ENCODE data around the gene BPI. TPM values are rescaled to one million over a fixed set of nuclear protein-coding genes. Genes with fewer than 3 reads are reported as not detected.

BPI gene
- total and polyA plus RNA-seq, 4 donors, result 5.0 to 11.5 (median 8.7) TPM; not detected in 1

DNA sequence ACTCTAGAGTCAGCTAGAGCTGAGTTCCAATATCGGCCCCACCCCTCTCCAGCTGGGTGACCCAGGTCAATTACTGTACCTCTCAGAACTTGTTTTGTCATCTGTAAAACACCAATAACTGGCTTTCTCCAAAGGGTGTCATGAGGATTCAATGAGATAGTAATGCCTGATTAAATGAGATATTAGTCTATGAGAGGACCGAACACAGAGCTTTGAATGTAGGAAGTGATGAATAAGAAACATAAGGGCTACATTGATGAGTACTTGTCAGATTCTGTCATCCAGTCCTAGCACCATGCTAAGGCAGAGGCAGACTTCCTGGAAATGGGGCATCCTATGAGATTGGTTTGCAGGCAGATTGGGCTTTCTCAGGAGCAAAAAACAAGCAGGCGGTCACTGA is 20.2 kb downstream of the BPI start:
- Histone ChIP-seq H3K9me3 (ENCODE audit: control insufficient read depth, insufficient read depth, low read length) (no peaks in the 10 kb centered on the region), H3K27me3 (ENCODE audit: control insufficient read depth, insufficient read depth, low read length) (no peaks in the 10 kb centered on the region), H3K27ac (ENCODE audit: low read depth, low read length) (no peak overlapping the region), H3K36me3 (ENCODE audit: control insufficient read depth, insufficient read depth, low read length) (no peaks in the 10 kb centered on the region), H3K4me1 (ENCODE audit: control insufficient read depth, insufficient read depth, low read length) (no peaks in the 10 kb centered on the region), H3K4me3 (ENCODE audit: low read depth, low read length) (no peak overlapping the region)
- 91% methylated on average over 2 of the region's 3 CpGs for WGBS (ENCODE audit: insufficient coverage)
- no peak for DNase-seq (ENCODE audit: low read depth in 4 of 6, low spot score in 6 of 6)

DNA sequence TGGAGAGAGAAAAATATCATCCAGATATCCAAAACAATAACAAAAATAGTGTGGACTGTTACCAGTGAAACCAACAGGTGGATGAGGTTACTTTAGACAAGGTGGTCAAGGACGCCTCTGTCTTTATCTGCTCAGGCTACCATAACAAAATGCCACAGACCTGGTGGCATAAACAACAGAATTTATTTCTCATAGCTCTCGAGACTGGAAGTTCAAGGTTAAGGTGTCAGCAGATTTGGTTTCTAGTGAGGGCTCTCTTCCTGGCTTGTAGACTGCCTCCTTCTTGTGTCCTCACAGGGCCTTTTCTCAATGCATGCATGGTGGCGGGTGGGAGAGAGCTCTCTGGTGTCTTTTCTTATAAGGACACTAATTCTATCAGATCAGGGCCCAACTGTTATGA is 21.2 kb downstream of the BPI start:
- no peak overlapping the region for H3K27ac ChIP-seq (ENCODE audit: low read depth, low read length)
- no peak overlapping the region for H3K4me3 ChIP-seq (ENCODE audit: low read depth, low read length)
- no peaks in the 10 kb centered on the region for H3K4me1 ChIP-seq (ENCODE audit: control insufficient read depth, insufficient read depth, low read length)
- no peaks in the 10 kb centered on the region for H3K36me3 ChIP-seq (ENCODE audit: control insufficient read depth, insufficient read depth, low read length)
- H3K9me3 ChIP-seq (ENCODE audit: control insufficient read depth, insufficient read depth, low read length), result no peaks in the 10 kb centered on the region
- WGBS (ENCODE audit: insufficient coverage), result 89% methylated on average over 1 of the region's 3 CpGs
- H3K27me3 ChIP-seq (ENCODE audit: control insufficient read depth, insufficient read depth, low read length), result no peaks in the 10 kb centered on the region
- no peak for DNase-seq (ENCODE audit: low read depth in 4 of 6, low spot score in 6 of 6)

DNA sequence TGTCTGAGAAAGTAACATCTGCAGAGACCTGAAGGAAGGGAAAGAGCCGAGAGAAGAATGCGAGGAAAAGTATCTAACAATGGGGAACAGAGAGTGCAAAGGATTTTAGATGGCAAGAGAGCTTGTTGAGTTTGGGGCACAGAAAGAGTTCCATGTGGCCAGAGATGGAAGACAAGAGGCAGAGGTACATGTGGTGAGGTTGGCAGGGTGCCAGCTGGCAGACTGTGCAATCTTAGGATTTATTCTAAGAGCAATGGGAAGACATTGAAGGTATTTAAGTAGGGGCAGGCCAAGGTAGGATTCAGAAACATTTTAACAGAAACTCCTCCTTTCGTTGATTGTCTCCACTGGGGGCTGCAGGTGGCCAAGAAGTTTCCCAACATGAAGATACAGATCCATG is 21.9 kb downstream of the BPI start:
- Histone ChIP-seq H3K27me3 (ENCODE audit: control insufficient read depth, insufficient read depth, low read length) (no peaks in the 10 kb centered on the region), H3K9me3 (ENCODE audit: control insufficient read depth, insufficient read depth, low read length) (no peaks in the 10 kb centered on the region), H3K4me3 (ENCODE audit: low read depth, low read length) (no peak overlapping the region), H3K4me1 (ENCODE audit: control insufficient read depth, insufficient read depth, low read length) (no peaks in the 10 kb centered on the region), H3K27ac (ENCODE audit: low read depth, low read length) (no peak overlapping the region), H3K36me3 (ENCODE audit: control insufficient read depth, insufficient read depth, low read length) (no peaks in the 10 kb centered on the region)
- DNase-seq (ENCODE audit: low read depth in 4 of 6, low spot score in 6 of 6), result no peak
- 91% methylated on average over 3 of the region's 3 CpGs for WGBS (ENCODE audit: insufficient coverage)

DNA sequence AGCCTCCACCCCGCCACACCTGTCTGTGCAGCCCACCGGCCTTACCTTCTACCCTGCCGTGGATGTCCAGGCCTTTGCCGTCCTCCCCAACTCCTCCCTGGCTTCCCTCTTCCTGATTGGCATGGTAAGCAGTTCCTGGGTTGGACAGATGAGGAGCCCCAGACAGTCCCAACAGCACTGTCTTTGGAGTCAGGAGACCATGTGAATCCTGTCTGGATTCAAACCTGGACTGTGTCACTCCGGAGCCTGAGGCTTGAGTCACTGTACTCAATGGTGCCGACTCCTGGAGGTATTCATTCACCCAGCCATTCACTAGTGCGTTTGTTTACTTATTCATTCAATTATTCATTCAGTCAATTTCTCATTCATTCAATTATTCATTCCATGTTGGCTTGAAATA is 22.4 kb downstream of the BPI start:
- no peak for DNase-seq (ENCODE audit: low read depth in 4 of 6, low spot score in 6 of 6)
- Histone ChIP-seq H3K9me3 (ENCODE audit: control insufficient read depth, insufficient read depth, low read length) (no peaks in the 10 kb centered on the region), H3K4me3 (ENCODE audit: low read depth, low read length) (no peak overlapping the region), H3K27me3 (ENCODE audit: control insufficient read depth, insufficient read depth, low read length) (no peaks in the 10 kb centered on the region), H3K27ac (ENCODE audit: low read depth, low read length) (no peak overlapping the region), H3K36me3 (ENCODE audit: control insufficient read depth, insufficient read depth, low read length) (no peaks in the 10 kb centered on the region), H3K4me1 (ENCODE audit: control insufficient read depth, insufficient read depth, low read length) (no peaks in the 10 kb centered on the region)
- WGBS (ENCODE audit: insufficient coverage), result 79% methylated on average over 7 of the region's 7 CpGs

DNA sequence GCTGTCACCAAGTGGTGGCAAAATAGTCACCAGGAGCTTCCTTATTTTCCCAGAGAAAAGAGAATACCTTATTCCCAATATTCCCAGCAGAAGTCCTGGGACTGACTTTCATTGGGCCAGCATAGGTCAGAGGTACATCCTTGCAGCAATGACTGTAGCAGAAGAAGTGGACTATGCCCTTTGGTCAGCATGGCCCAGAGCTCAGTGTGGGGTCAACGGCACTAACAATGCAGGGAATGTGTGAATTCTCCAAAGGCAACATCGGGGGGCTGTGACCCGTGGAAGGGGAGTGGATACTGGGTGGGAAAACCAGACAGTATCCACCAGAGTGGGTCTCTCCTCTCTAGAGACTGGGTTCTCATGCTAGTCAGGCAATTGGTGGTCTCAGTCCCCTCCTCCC is 26.7 kb downstream of the BPI start:
- H3K27ac ChIP-seq (ENCODE audit: low read depth, low read length), result no peak overlapping the region
- no peaks in the 10 kb centered on the region for H3K4me1 ChIP-seq (ENCODE audit: control insufficient read depth, insufficient read depth, low read length)
- H3K36me3 ChIP-seq (ENCODE audit: control insufficient read depth, insufficient read depth, low read length), result no peaks in the 10 kb centered on the region
- no peaks in the 10 kb centered on the region for H3K27me3 ChIP-seq (ENCODE audit: control insufficient read depth, insufficient read depth, low read length)
- H3K4me3 ChIP-seq (ENCODE audit: low read depth, low read length), result no peak overlapping the region
- H3K9me3 ChIP-seq (ENCODE audit: control insufficient read depth, insufficient read depth, low read length), result no peaks in the 10 kb centered on the region
- 75% methylated on average over 2 of the region's 3 CpGs for WGBS (ENCODE audit: insufficient coverage)
- DNase-seq (ENCODE audit: low read depth in 4 of 6, low spot score in 6 of 6), result no peak

DNA sequence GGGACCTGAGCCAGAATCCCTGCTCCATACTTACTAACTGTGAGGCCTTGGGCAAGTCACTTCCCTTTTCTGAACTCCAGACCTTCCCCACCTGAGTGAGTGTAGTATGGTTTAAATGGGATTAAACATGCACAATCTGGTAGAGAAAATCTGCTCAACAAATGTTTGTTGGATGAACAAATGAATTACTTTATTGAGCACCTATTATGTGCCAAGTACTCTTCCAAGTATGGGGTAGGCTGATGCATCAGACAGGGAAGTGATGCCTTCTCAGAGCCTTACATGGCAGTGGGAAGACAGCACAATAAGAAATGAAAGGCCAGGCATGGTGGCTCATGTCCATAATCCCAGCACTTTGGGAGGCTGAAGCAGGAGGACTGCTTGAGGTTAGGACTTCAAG is 27.3 kb downstream of the BPI start:
- Histone ChIP-seq H3K4me3 (ENCODE audit: low read depth, low read length) (no peak overlapping the region), H3K9me3 (ENCODE audit: control insufficient read depth, insufficient read depth, low read length) (no peaks in the 10 kb centered on the region), H3K27ac (ENCODE audit: low read depth, low read length) (no peak overlapping the region), H3K27me3 (ENCODE audit: control insufficient read depth, insufficient read depth, low read length) (no peaks in the 10 kb centered on the region), H3K4me1 (ENCODE audit: control insufficient read depth, insufficient read depth, low read length) (peaks cover 5% of the 10 kb centered on the region), H3K36me3 (ENCODE audit: control insufficient read depth, insufficient read depth, low read length) (no peaks in the 10 kb centered on the region)
- no peak for DNase-seq (ENCODE audit: low read depth in 4 of 6, low spot score in 6 of 6)

DNA sequence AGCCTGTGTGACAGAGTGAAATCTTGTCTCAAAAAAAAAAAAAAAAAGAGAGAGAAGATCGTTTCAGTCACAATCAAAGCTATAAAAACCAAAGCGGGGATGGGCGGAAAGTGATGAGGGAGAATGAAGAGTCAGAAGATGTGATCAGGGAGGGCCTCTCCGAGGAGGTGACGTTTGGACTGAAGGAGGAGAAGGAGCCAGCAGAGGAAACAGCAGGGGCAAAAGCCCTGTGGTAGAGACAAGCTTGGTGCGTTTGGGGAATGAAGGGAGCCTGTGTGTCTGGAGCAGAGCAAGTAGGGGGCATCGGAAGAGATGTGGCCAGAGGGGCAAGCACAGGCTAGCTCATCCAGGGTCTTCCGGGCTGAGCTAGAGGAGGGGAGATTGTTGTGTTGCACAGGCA is 27.9 kb downstream of the BPI start:
- Histone ChIP-seq H3K4me1 (ENCODE audit: control insufficient read depth, insufficient read depth, low read length) (peaks cover 10% of the 10 kb centered on the region), H3K4me3 (ENCODE audit: low read depth, low read length) (no peak overlapping the region), H3K27ac (ENCODE audit: low read depth, low read length) (no peak overlapping the region), H3K27me3 (ENCODE audit: control insufficient read depth, insufficient read depth, low read length) (no peaks in the 10 kb centered on the region), H3K9me3 (ENCODE audit: control insufficient read depth, insufficient read depth, low read length) (no peaks in the 10 kb centered on the region), H3K36me3 (ENCODE audit: control insufficient read depth, insufficient read depth, low read length) (no peaks in the 10 kb centered on the region)
- 87% methylated on average over 7 of the region's 8 CpGs for WGBS (ENCODE audit: insufficient coverage)
- DNase-seq (ENCODE audit: low read depth in 4 of 6, low spot score in 6 of 6), result no peak

DNA sequence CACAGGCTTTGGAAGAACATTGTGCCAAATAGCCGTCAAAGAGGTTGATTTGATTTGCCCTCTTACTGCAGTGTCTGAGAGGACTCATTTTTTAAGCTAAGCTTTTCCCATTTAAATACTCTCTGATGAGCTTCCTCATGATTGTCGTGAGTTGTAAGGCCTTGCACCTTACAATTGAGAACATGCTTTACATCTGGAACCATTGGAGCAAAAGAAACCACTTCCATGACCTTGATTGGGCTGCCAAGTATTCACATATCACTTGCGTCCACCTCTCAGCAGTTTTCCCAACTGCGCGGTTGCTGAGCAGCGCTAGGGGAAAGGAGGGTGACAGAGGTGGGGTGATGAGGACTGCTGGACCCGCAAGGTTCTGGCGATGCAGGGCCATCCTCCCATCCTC is 30.1 kb downstream of the BPI start:
- no peak overlapping the region for H3K27ac ChIP-seq (ENCODE audit: low read depth, low read length)
- H3K4me1 ChIP-seq (ENCODE audit: control insufficient read depth, insufficient read depth, low read length), result peaks cover 13% of the 10 kb centered on the region
- WGBS (ENCODE audit: insufficient coverage), result 71% methylated on average over 2 of the region's 8 CpGs
- no peaks in the 10 kb centered on the region for H3K27me3 ChIP-seq (ENCODE audit: control insufficient read depth, insufficient read depth, low read length)
- no peaks in the 10 kb centered on the region for H3K9me3 ChIP-seq (ENCODE audit: control insufficient read depth, insufficient read depth, low read length)
- H3K36me3 ChIP-seq (ENCODE audit: control insufficient read depth, insufficient read depth, low read length), result no peaks in the 10 kb centered on the region
- H3K4me3 ChIP-seq (ENCODE audit: low read depth, low read length), result no peak overlapping the region
- no peak for DNase-seq (ENCODE audit: low read depth in 4 of 6, low spot score in 6 of 6)

DNA sequence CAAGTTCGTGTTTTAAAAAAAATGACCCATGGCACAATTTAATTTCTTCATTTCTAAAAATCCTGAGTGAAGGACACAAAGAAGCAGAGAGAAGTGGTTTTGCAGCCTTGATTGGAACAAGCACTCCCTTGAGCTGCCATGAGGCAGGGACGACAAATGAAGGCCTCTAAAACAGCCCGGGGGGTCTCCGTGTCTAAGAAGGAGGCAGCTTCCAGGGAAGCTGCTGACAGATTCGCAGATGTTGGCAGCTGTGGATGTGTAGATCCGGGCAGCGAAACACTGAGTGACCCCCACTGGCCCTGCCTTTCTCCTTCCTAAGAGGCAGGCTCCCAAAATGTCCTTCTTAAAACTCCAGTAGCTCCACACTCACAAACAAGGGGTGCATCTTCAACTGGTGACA is 32.8 kb downstream of the BPI start:
- Histone ChIP-seq H3K4me1 (ENCODE audit: control insufficient read depth, insufficient read depth, low read length) (peaks cover 15% of the 10 kb centered on the region), H3K27ac (ENCODE audit: low read depth, low read length) (peak overlapping the region; percentile 77), H3K27me3 (ENCODE audit: control insufficient read depth, insufficient read depth, low read length) (no peaks in the 10 kb centered on the region), H3K4me3 (ENCODE audit: low read depth, low read length) (no peak overlapping the region), H3K36me3 (ENCODE audit: control insufficient read depth, insufficient read depth, low read length) (no peaks in the 10 kb centered on the region), H3K9me3 (ENCODE audit: control insufficient read depth, insufficient read depth, low read length) (no peaks in the 10 kb centered on the region)
- peak in 1 of 6 donors; percentile 39 for DNase-seq (ENCODE audit: low read depth in 4 of 6, low spot score in 6 of 6)
- WGBS (ENCODE audit: insufficient coverage), result 35% methylated on average over 5 of the region's 7 CpGs

DNA sequence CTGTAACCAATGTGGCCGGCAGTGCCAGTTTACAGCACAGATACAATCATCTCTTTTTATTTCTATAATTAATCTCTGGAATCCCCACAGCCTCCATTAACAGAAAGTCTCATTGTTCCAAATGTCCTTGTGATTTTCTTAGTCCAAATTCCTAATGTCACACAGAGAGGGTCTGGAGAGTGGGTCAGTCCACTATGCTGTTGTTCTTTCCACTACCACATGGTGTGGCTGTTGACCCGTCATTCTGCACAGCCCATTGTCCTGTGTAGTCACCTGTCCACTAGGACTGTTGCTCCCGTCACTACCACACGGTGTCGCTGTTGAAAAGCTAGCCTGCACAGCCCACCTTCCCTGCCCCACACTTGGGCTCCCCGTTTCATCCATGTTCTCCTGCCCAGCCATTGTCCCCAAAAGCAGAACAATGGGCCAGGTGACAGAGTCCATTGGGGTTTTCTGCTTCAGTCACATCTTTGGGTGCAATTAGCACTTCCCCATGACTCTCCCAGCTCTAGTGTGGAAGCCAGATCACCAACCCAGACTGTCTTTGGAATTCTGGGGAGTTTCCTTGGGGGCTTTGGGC is 33.7 kb downstream of the BPI start:
- WGBS (ENCODE audit: insufficient coverage), result 27% methylated on average over 5 of the region's 6 CpGs
- peak in 2 of 6 donors; percentile 32 to 39 for DNase-seq (ENCODE audit: low read depth in 4 of 6, low spot score in 6 of 6)
- Histone ChIP-seq H3K9me3 (ENCODE audit: control insufficient read depth, insufficient read depth, low read length) (no peaks in the 10 kb centered on the region), H3K27me3 (ENCODE audit: control insufficient read depth, insufficient read depth, low read length) (no peaks in the 10 kb centered on the region), H3K4me1 (ENCODE audit: control insufficient read depth, insufficient read depth, low read length) (peaks cover 24% of the 10 kb centered on the region), H3K27ac (ENCODE audit: low read depth, low read length) (peak overlapping the region; percentile 72), H3K4me3 (ENCODE audit: low read depth, low read length) (no peak overlapping the region), H3K36me3 (ENCODE audit: control insufficient read depth, insufficient read depth, low read length) (no peaks in the 10 kb centered on the region)

Measured in spinal cord (tissue), 10 donors.